Right atrium auricular region (tissue), 2 donors: ENCODE results near the gene ALAS1. TPM values are rescaled to one million over a fixed set of nuclear protein-coding genes. Genes with fewer than 3 reads are reported as not detected.

Source experiments
- DNase-seq: peaks from one replicate; pipeline ENCODE4 v3.0.0-alpha.2; 2019; ENCODE audit warnings: low spot score
- H3K27ac ChIP-seq, 2 donors: fragments of 200-600 bp; sonication (generic); 1 replicate in 1 of 2; 2 replicates in 1 of 2; pipeline ENCODE4 v1.5.1; 2016 to 2019
- H3K27me3 ChIP-seq, 2 donors: fragments of 200-600 bp; sonication (generic); one replicate each; pipeline versions ENCODE4 v1.5.1 to v1.6.0; 2017 to 2019
- H3K36me3 ChIP-seq: fragments of 200-600 bp; sonication (generic); one replicate; pipeline ENCODE4 v1.5.1; 2016
- H3K4me1 ChIP-seq, 2 donors: fragments of 200-600 bp; sonication (generic); one replicate each; pipeline versions ENCODE4 v1.5.1 to v1.6.0; 2017 to 2019
- H3K4me3 ChIP-seq, 2 donors: fragments of 200-600 bp; sonication (generic); 1 replicate in 1 of 2; 2 replicates in 1 of 2; pipeline ENCODE4 v1.5.1; 2017 to 2019; ENCODE audit warnings: mild to moderate bottlenecking in 1 of 2, moderate library complexity in 1 of 2
- H3K9me3 ChIP-seq, 2 donors: fragments of 200-600 bp; sonication (generic); one replicate each; pipeline ENCODE4 v1.5.1; 2019
- total RNA-seq, 2 donors: library from RNA; depleted of rRNA; stranded (reverse); fragments of >200 nt; gene quantifications; one replicate each; pipeline ENCODE4 v1.1.0, GENCODE V29; 2016
- TF ChIP-seq, protein P1 (sequence below), 2 donors: fragments of 200-600 bp; sonication (generic); IDR thresholded peaks; one replicate each; pipeline ENCODE4 v1.5.1; 2019; ENCODE audit warnings: antibody characterized with exemption in 2 of 2

The ALAS1 gene
- total RNA-seq, 2 donors from 2014 or later: 69.7 to 103 TPM

DNA sequence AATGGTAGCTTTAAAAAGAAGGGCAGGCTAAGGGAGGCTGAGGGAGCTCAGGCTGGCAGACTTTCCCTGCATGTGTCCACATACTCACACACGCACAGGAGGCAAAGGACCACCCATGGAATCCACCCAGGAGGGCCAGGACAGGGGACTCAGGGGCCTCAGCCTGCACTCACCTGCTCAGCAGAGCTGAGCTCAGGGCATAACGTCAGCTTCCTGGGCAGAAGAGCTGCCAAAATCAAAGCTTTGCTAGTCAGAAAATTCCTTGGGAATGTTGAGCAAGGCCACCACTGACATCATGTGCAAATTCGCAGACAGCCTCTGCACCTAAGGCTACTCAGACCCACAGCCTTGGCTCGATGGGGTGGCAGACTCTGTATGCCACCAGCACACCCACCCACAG, 16.4 kb upstream of the ALAS1 start:
- TF ChIP-seq, protein P1, sequence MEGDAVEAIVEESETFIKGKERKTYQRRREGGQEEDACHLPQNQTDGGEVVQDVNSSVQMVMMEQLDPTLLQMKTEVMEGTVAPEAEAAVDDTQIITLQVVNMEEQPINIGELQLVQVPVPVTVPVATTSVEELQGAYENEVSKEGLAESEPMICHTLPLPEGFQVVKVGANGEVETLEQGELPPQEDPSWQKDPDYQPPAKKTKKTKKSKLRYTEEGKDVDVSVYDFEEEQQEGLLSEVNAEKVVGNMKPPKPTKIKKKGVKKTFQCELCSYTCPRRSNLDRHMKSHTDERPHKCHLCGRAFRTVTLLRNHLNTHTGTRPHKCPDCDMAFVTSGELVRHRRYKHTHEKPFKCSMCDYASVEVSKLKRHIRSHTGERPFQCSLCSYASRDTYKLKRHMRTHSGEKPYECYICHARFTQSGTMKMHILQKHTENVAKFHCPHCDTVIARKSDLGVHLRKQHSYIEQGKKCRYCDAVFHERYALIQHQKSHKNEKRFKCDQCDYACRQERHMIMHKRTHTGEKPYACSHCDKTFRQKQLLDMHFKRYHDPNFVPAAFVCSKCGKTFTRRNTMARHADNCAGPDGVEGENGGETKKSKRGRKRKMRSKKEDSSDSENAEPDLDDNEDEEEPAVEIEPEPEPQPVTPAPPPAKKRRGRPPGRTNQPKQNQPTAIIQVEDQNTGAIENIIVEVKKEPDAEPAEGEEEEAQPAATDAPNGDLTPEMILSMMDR (IDR thresholded peaks at IDR 0.05): no peak
- Histone ChIP-seq H3K4me1 (no peaks in the 10 kb centered on the region), H3K9me3 (no peaks in the 10 kb centered on the region), H3K27ac (no peak overlapping the region), H3K36me3 (no peaks in the 10 kb centered on the region), H3K27me3 (no peaks in the 10 kb centered on the region), H3K4me3 (no peak overlapping the region)
- no peak for DNase-seq

- TF ChIP-seq, protein P1 (IDR thresholded peaks at IDR 0.05): no peak
- no peak for DNase-seq
- no peak overlapping the region for H3K27ac ChIP-seq
- no peaks in the 10 kb centered on the region for H3K9me3 ChIP-seq
- no peaks in the 10 kb centered on the region for H3K27me3 ChIP-seq
- no peaks in the 10 kb centered on the region for H3K36me3 ChIP-seq
- no peak overlapping the region for H3K4me3 ChIP-seq
- H3K4me1 ChIP-seq: no peaks in the 10 kb centered on the region
Measured at GRCh38 chr3:52182196-52182595, 15.8 kb upstream of the ALAS1 start.

DNA sequence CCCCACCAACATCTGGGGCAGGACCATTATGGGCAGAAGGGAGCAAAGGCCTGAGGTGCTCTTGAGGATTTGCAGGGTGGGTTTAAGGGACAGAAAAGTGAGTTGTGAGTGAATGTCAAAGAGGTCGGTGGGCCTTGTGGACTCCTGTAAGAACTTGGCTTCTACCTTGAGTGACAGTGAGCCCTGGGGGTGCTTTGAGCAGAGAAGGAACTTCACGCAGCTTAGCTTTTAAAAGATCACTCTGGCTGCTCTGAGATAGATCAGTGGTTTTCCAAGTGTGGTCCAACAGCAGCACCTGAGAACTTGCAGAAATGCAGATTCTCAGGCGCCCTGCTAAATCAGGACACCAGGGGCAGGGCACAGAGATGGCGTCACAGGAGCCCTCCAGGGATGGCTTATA, 15.3 kb upstream of the ALAS1 start:
- Histone ChIP-seq H3K36me3 (no peaks in the 10 kb centered on the region), H3K27me3 (no peaks in the 10 kb centered on the region), H3K27ac (no peak overlapping the region), H3K4me1 (no peaks in the 10 kb centered on the region), H3K9me3 (no peaks in the 10 kb centered on the region), H3K4me3 (no peak overlapping the region)
- DNase-seq: no peak
- TF ChIP-seq, protein P1 (IDR thresholded peaks at IDR 0.05): no peak

- DNase-seq: no peak
- peak overlapping the region; percentile 19 to 47 for H3K27ac ChIP-seq
- TF ChIP-seq, protein P1 (IDR thresholded peaks at IDR 0.05): no peak
- no peaks in the 10 kb centered on the region for H3K27me3 ChIP-seq
- no peak overlapping the region for H3K4me3 ChIP-seq
- no peaks in the 10 kb centered on the region for H3K9me3 ChIP-seq
- no peaks in the 10 kb centered on the region for H3K4me1 ChIP-seq
- H3K36me3 ChIP-seq: no peaks in the 10 kb centered on the region
Measured at GRCh38 chr3:52183786-52184445, 14.0 kb upstream of the ALAS1 start.

DNA sequence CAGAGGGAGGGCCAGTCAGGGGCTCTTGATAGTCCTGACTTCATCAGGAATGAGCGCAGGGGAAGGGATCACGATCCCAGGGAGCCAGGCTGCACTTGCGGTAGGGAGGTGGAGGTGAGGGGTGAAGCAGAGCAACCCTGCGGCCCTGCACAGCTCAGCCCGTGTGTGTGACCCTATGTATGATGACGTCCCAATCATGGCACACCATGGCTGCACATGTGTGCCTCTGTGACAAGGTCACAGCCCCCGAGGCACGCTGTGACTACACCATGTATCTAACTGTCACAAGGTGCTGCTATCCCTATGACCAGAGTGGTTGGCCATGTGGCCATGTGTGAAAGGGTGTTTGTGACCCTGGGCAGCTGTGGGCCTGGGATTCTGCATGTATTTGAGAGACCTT, 13.3 kb upstream of the ALAS1 start:
- peak overlapping the region; percentile 19 to 47 for H3K27ac ChIP-seq
- no peak for DNase-seq
- no peaks in the 10 kb centered on the region for H3K9me3 ChIP-seq
- peaks cover 0 to 5% of the 10 kb centered on the region in 2 donors for H3K4me1 ChIP-seq
- H3K4me3 ChIP-seq: no peak overlapping the region
- TF ChIP-seq, protein P1 (IDR thresholded peaks at IDR 0.05): no peak
- no peaks in the 10 kb centered on the region for H3K27me3 ChIP-seq
- no peaks in the 10 kb centered on the region for H3K36me3 ChIP-seq

DNA sequence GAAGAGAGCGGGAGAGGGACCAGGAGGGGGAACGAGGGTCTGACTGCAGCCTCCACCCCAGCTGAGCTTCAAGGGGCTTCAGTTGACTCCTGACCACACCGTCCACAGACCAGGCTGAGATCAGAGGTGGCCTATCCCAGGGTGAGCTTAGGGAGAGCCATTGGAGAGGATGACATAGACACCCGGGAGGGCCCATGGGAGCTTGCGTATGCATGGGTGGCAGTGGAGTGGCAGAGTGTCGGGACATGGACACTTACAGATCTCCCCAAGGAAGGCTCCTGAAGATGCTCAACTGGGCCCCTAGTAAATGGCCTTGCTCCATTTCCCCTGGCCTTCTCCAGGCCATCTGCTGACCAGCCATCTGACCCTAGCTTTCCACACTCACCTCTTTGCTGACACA, 12.6 kb upstream of the ALAS1 start:
- Histone ChIP-seq H3K9me3 (no peaks in the 10 kb centered on the region), H3K27me3 (no peaks in the 10 kb centered on the region), H3K4me3 (no peak overlapping the region), H3K4me1 (peaks cover 0 to 11% of the 10 kb centered on the region in 2 donors), H3K27ac (no peak overlapping the region), H3K36me3 (no peaks in the 10 kb centered on the region)
- TF ChIP-seq, protein P1 (IDR thresholded peaks at IDR 0.05): no peak
- no peak for DNase-seq
